DMS79 (cell line): Measurements from ENCODE around the gene TTC9B.
"Not testable (repeated sequence)": the region's sequence is repeated elsewhere in the genome, so short reads cannot be mapped to it uniquely, and the experiment has no call there.

Experiments used
- DNase-seq: peaks from one replicate; lab custom pipeline; 2025; lab: John Stamatoyannopoulos, UW

TTC9B gene

DNA sequence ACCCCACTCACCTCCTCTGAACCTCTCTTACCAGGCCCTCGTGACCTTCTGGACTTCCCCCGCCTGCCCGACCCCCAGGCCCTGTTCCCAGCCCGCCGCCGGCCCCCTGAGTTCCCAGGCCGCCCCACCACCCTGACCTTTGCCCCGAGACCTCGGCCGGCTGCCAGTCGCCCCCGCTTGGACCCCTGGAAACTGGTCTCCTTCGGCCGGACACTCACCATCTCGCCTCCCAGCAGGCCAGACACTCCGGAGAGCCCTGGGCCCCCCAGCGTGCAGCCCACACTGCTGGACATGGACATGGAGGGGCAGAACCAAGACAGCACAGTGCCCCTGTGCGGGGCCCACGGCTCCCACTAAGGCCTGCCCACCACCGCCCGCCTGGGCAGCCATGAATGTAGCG is 3.2 kb downstream of the TTC9B start:
- DNase-seq: no peak

DNA sequence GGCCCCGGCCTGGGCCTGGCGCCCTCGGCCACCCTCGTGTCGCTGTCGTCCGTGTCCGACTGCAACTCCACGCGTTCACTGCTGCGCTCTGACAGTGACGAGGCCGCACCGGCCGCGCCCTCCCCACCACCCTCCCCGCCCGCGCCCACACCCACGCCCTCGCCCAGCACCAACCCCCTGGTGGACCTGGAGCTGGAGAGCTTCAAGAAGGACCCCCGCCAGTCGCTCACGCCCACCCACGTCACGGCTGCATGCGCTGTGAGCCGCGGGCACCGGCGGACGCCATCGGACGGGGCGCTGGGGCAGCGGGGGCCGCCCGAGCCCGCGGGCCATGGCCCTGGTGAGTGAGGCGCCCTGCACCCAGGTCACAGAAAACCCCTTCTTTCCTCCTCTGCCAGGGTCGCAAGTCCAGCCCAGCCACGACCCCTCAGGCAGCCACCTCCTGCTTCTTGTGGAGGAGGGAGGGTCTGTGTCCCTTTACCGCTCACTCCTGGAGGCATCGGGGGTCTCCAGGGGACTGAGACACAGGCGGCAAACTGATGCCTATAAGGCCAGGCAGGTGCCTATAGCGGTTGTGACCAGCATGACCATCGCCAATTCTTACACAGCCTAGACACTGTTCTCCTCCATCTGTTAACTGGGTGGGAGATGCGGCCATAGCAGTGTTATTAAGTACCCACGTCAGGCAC is 4.2 kb downstream of the TTC9B start:
- no peak for DNase-seq

- no peak for DNase-seq
Measured at GRCh38 chr19:40213251-40213829, 4.8 kb downstream of the TTC9B start.

- DNase-seq: no peak
Measured at GRCh38 chr19:40210889-40211288, 7.3 kb downstream of the TTC9B start.

DNA sequence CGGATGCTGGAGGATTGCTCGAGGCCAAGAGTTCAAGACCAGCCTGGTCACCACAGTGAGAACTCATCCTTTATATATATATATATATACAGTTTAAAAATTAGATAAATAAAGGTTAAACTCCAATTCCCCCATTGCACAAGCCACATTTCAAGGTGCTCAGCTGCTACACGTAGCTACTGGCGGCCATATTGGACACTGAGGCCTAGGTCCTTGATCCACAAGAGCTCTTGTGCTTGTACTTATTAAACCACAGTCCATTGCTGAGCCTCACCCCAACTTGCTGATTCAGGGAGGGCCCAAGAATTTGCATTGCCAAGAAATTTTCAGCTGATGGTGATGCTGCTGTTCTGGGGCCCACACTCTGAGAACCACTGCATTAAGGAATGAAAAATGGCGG is 9.6 kb downstream of the TTC9B start:
- no peak for DNase-seq

GRCh38 chr19:40205760-40206159 is 12.4 kb downstream of the TTC9B start:
- DNase-seq: no peak

- DNase-seq: no peak
Measured at GRCh38 chr19:40204381-40204780, 13.8 kb downstream of the TTC9B start.

DNA sequence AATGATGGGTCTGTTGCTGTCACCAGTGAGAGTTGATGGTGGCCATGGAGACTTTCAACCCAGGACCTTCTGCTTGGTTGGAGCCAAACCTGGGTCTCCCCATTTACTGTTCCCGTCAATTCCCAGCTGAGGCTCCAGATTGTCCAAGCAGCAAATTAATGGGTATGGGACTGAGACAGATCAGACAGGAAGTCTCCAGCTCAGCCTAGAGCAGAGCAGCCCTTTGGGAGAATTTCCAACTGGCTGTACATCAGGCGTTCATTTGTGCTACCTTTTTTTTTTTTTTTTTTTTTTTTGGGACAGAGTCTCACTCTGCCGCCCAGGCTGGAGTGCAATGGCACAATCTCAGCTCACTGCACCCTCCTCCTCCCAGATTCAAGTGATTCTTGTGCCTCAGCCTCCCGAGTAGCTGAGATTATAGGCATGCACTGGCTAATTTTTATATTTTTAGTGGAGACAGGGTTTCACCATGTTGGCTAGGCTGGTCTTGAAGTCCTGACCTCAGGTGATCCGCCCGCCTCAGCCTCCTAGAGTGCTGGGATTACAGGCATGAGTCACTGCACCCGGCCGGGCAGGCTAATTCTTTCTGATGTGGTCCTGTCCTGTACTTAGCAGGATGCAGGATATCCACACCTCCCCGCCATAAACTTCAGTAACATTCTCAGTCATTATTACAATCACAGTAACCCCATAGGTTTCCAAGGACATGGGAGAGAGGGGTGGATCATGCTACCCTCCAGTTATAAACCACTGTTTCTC is 17.7 kb downstream of the TTC9B start:
- no peak for DNase-seq

GRCh38 chr19:40198272-40198990 is 19.8 kb downstream of the TTC9B start:
- no peak for DNase-seq

DNA sequence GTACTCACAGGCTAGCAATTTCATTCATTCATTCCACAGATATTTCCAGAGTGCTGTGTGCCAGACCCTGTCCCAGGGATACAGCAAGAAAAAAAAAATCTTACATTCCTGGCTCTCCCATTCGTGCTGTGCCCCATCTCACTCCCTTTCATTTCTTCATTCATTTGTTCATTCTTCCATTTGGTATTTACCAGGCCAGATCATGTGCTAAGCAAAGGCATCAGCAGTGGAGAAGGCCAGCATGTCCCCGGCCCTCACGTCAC is 24.7 kb downstream of the TTC9B start:
- DNase-seq: no peak

DNA sequence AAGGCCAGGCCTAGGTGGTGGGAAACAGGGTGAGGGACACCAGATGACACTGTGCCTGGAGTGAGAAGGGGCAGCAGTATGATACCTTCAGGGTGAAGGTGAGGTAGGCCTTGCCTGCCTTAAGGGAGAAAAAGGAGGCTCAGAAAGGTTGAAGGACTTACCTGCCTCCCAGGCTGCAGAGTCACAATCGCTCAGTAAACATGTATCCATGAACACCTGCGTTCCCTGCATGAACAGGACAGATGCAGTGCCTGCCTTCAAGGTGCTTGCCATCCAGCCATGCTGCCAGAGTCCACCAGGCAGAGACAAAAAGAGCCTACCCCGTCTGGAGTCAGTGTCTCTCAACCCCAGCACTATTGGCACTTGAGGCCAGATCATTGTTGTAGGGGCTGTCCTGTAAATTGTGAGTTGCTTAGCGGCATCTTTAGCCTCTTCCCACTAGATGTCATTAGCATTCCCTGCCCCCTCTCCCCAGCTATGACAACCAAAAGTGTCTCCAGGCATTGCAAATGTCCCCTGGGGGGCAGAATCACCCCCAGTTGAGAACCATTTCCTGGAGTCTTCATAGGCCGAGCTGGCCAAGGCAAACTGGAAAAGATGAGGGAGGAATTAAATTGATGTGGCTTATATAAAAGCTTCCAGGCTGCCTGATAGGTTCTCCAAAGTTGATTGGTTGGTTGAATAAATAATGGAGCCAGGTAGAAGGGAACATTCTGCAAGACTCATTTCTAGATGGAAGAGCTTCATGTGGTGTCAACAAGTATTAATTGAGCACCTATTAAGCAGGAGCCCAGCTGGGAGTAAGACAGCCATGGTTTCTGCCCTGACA is 25.2 kb downstream of the TTC9B start:
- no peak for DNase-seq

GRCh38 chr19:40191836-40192646 is 26.1 kb downstream of the TTC9B start:
- DNase-seq: peak; percentile 12

DNA sequence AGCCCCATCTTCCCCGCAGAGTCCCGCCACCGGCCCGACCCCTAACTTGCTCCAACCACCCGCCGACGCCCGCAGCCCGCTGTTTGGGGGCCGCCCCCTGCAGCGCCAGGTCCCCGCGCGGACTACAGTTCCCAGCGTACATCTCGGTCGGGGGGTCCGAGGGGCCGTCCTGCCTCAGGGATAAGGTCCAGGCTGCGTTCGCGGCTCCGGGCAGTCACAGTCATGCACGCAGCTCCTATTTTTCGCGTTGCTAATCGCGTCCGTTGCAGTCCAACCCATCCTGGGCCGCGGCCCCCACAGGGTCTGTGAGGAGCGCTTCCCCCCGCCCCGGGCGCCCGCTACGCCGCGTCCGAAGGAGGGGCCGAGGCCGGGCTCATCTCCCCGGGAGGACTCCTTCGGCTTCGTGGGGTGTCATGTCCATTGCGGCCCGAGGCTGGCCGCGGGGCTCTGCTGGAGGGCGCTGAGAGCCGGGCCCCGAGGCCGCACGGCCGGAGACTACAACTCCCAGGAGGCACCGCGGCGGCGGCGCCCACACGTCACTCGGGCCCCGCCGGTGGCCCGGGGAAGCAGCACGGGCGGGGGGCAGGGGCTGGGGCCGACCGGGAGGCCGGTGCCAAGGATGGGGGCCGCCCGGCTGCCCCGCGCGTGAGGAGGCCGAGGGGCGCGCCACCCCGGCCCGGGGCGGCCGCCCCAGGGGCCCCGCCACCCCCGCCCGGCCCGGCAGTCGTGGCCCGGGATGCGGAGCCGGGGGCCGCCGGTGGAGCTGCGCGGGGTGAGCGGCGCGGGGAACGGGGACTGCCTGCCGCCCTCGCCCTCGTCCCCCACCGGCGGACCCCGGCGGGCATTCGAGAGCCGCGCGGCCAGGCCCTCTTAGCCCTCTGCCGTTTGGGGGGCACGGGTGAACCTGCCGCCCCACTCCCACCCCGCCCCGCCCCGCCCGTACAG is 27.0 kb downstream of the TTC9B start, which contains the start of gene MAP3K10:
MAP3K10 (plus strand) TSS at position 536 of the 945 bp plus-strand sequence. CDS start 606 bp downstream, outside the sequence.
- no peak for DNase-seq

GRCh38 chr19:40184273-40184672 is 33.9 kb downstream of the TTC9B start:
- no peak for DNase-seq

DNA sequence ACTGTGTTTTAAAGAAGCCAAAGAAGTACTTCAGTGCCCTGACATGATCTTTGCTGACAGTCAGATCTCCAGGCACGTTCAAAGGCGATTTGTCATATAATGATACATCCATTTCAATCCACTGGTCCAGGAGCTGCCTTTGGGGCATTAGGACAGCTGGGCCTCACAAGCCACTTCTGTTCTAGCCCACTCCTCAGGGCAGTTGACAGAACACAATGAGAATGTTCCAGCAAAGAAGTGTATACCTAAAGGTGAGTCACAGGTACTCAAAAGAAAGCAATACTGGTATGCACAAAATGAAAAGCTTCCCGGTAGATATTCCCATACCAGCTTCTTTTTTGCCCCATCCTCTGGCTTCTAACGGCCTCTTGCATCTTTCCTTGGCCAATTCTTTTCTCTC is 39.4 kb downstream of the TTC9B start:
- no peak for DNase-seq

- no peak for DNase-seq
Measured at GRCh38 chr19:40177286-40178070, 40.7 kb downstream of the TTC9B start.

DNA sequence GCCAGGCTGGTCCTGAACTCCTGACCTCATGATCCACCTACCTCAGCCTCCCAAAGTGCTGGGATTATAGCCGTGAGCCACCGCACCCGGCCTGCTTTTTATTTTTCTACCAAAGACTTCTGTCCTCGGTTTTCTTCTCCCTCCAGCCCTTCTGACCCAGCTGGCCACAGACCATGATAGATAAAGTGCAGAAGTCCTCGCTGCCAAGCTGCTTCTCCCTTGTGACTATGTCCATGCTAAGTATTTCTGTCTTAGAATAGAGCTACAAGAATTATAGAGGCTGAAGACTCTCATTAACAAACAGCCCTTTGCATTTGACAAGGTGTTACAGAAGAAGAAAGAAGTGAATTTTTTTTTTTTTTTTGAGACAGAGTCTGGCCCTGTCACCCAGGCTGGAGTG is 42.4 kb downstream of the TTC9B start:
- no peak for DNase-seq

- DNase-seq: no peak
Measured at GRCh38 chr19:40174092-40174491, 44.1 kb downstream of the TTC9B start.

- not testable (repeated sequence) for DNase-seq
Measured at GRCh38 chr19:40171293-40171692, 46.9 kb downstream of the TTC9B start.
